GM19328 (cell line): ENCODE data around the gene NTRK3.

ENCODE experiments used
- ATAC-seq: cut with Tn5 transposase; IDR thresholded peaks from one replicate; pipeline ENCODE4 v1.9.1; 2021; ENCODE audit warnings: mild to moderate bottlenecking, moderate library complexity; ENCODE audit not compliant: unreplicated experiment

Gene NTRK3

DNA sequence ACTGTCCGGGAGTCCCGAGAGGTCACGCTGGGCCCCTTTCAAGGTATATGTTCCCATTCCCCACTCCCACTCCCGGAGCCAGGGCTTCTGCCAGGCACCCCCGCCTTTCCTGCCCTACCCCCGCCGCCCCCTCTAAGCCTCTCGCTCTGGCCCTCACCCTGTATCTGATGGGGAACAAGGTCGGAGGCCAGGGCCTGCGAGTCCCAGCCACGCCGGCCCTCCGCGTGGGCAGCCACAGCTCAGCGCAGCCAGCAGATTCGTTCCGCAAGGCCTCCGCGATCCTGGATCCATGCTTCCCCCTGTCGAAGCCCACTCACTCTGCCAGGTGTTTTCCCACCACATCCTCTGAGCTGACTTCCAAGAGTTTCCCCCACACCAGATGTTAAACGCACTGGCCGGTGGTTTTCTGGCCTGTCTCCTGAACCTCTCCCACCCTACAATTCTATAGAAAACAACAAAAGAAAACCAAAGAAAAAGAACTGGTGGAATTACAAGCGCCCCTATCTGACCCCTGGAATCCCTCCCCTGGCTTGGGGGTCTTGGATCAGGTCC is 303.7 kb downstream of the NTRK3 start:
- no peak for ATAC-seq

DNA sequence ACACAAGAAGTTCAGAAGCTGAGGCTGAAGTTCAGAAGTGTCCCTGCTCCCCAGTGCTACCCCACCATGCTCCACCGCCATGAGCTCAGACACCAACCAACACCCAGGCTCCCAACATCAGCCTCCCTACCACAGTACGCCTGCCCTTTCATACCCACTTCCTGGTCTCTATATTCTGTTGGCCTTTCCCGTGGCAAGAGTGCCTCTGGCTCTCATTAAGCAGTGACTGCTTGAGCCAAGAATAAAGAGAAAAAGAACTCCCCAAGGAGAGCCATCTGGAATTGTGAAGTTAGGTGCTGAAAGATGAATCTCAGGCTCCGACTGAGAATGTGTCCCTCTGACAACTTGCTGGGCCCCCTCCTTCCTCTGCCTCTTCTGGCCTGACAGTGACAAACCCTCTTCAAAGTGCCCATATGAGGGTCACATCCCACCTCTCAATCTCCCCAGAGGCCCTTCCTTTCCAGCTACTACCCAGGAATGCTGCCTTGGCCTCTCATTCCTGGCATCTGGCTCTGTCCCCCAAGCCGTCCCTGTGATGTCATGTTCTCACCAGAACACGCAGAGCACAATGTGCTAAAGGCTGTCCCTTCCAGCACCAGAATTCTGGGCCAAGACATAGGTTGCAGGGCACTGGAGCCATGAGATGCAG is 306.8 kb downstream of the NTRK3 start:
- ATAC-seq: no peak

DNA sequence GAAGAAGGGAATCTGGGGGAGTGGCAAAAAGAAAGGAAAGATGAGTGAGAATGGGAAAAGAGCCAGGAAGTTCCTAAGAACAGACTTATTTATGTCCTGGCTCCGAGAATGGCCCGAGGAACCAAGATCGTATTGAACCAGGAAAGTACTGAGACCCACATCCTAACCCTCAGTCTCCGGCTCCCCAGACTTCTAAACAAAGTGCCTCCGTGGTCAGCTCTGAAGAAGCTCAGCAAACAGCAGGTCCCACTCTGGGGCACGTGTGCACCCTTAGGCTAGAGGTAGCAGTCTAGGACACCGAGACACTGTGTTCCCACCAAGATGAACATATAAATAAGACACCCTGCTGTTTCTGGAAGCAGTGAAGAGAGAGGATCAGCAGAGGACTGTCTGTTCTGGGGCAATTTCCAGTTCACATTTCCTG is 307.4 kb downstream of the NTRK3 start:
- no peak for ATAC-seq

DNA sequence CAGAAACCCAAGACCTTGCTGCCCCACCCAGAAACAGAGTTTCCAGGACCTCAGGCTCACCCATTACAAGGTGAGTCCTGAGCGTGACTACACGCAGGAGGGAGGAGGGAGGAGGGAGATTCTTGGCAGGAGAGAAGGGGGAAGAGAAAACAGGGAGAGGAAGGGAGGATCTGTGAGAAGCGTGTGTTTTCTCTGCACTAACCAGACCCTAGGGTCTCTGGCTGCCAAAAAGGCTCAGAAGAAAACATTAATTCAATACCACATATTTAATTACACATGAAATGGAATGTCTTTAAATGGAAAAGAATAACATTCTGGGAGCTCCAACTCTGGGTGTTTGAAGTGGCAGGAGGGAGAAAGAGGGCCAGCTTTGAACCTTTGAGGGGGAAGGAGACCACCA is 309.0 kb downstream of the NTRK3 start:
- ATAC-seq: no peak

DNA sequence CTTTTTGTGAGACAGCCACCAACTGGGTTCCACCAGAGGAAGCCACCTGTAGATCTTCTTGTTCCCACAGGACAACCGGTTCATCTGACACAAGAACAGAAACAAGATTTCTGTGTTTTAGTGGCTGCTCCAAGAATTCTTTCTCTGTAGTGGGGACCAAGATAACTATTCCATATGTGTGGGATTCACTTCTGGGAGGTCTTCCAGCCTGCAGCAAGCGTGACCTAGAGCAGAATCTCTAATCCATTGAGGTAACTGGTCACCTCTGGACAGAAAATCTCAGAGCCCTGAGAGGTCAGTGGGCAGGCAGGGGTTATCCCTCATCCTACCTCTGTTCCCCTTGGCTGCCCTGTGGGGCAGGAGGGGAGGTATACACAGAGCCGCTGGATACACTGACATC is 311.3 kb downstream of the NTRK3 start:
- ATAC-seq: no peak

DNA sequence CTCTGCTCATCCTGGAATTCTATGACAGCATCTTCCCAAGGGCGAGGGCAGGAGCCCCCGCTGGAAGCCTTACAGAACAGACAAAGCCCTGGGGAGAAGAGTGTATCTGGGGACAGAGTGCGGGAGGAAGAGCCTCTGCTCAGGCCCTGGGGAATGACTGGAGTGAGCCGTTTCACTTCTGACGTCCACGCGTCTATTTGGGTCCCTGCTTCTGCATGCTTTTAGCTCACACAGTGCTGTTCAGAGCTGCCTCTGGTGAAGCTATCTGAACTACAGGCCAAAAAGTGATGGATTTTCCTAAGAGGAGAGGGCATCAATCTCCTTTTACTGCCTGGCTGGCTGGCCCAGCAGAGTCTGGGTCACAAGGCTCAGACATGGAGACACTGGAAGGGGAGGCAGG is 311.8 kb downstream of the NTRK3 start:
- ATAC-seq: no peak

DNA sequence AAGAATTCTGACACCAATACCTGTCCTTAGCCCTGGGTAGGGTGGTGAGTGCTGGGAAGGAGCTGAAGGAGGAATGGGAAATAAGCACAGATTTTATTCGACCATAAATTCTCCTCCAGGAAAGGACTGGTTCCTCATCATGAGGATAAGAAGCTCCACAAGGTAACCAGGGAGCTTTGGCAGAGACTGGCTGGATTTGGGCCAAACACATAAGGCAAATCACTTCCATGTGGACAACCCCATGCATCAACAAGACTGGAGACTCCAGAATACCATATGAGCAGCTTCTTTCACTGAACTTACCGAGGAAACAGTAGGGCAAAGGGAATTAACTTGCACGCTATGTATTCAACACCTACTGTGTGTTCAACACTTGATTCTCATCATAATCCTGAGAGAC is 312.5 kb downstream of the NTRK3 start:
- ATAC-seq: no peak

DNA sequence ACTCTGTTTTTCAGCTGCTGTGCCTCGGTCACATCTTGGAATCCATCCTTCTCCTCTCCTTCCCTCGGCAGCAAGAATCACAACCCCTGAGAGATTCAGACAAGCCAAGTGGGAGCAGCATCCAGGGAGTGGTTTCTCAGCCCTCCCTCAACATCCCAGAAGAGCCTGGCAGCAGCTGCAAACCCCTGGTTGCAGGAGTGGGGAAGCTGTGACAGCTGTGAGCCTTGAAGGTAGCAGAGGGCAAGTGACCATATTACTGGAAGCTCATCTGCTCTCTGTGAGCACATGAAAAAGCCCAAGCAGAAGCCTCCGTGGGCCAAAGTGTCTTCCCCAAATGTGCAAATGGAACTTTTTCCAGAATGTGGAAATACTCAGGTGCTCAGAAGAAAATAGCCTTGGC is 312.9 kb downstream of the NTRK3 start:
- ATAC-seq: no peak

DNA sequence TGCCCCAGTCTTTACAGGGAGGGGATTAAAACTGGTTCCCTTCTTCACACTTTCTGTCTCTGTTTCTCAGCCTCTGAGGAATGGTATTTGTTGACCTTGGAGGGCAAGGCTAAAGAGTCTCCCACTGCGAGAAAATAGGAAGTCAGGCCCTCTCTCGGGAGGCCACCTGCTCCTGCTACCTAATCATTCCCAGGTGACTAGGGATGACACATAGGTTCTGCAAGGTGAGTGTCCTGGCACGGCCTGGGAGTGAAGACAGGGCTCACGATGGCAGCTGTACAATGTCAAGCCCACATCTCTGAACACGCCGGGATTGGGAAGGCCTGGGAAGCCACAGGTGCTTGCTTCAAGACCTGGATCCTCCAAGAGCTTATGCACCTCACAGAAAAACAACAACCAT is 314.2 kb downstream of the NTRK3 start:
- no peak for ATAC-seq

DNA sequence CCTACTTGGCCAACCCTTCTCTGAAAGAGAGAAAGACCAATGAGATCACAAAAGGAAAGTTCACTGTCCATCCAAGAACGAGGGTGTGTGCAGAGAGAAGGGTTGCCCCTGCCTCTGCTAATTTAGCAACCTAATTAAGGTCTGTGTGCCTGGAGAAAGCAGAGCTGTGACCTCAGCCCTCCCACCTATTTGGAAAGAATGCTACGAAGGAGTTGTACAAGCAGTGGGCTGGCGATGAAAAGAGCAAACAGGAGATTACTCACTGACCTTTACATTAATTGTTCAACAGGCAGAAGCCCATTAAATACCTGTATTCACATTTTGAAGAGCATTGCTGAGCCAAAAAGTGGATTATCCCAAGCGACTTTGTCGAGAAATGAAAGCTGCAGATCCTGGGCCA is 314.9 kb downstream of the NTRK3 start:
- ATAC-seq: no peak

DNA sequence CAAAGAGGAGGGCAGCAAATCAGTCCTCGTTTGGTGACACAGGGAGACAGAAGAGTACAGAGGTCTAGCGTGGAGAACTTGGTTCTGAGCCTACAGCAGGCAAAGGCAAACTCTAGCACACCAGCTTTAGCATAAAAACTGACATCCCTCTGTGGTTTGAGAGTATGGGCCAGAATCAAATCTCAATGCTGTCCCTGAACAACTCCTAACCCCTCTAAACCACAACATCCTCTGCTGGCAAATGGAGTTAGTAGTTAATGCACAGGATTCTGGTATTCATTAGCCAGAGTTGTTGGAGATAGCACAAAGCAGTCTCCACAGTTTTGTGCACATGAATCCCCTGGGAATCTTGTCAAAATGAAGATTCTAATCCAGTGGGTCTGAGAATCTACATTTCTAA is 315.8 kb downstream of the NTRK3 start:
- no peak for ATAC-seq

DNA sequence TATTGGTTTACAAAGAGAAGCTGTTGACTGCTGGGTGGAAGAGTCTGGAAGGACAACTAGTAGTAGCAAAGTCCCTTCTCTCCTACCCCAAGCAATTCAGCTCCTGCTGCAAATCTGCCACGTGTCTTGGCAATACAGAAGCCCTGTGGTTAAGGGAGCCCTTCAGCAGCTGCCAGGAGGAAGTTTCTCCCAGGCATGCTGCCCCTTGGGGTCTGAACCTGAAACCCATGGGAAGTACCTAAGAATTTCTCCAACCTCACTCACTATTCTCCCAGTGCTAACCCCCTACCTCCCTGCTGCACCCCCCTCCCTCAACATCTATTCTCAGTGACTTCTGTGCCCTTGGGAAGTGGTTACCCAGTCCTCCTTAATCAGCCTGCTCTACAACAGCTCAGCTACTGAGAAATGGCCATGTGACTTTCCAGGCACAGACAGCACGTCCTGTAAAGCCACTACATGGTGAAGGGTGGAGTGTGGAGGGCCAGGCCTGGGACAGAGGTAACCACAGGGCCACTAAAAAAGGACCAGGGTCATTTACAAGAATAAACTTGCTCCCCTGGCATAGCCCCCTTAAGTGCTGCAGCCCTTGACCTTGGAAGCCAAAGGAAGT is 316.6 kb downstream of the NTRK3 start:
- ATAC-seq: no peak

DNA sequence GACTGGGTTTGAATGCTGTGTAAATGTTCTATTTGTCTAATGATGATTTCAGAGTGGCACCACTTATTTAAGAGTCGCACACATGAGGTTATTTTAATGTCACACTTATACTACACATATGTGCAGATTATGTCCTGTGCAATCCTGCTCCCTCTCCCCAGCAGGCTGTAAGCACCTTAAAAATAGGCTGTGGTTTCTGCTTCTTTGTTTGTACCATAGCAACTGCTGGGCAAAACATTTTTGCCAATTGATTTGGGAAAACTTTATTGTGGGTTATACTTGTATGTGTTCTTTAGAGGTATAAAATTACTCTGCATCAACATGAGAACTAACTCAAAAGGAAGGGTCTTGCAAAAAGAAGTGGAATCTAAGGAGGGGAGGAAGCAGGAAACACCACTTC is 318.5 kb downstream of the NTRK3 start:
- ATAC-seq: no peak

DNA sequence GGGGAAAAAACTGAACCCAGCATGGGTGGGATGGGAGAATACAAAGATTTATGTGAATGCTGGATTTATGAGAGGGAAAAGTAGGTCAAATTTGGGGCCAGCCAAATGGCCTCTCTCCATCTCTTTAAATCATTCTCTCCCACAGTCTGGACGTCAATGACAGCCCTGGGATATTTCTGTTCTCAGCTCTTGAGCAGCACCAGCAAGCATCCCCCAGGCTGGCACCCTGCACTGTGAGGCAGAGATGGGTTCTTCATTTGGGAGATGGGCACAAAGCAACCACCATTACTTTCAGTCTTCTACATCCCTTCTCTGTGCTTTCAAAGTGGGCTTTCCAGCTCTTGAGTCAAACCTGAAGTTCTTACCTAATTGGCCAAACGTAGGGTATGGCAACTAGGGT is 321.0 kb downstream of the NTRK3 start:
- ATAC-seq: no peak

DNA sequence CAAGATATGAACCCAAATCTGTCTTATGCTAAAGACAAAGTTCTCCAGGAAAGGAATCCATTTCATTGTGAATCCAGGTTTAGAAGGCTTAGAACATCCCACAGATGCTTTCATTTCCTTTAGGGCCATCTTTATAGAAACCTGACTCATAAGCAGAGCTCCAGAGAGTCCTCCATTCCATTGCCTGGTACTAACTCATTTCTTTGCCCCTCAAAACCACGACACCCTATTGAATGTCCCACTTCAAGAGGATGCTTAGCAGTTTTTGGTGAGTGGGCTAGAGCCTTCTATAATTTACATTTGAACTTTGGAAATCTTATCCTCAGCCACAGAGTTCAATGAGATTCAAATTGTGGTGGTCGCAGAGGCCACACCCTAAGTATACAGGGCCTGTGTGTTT is 325.0 kb downstream of the NTRK3 start:
- no peak for ATAC-seq

DNA sequence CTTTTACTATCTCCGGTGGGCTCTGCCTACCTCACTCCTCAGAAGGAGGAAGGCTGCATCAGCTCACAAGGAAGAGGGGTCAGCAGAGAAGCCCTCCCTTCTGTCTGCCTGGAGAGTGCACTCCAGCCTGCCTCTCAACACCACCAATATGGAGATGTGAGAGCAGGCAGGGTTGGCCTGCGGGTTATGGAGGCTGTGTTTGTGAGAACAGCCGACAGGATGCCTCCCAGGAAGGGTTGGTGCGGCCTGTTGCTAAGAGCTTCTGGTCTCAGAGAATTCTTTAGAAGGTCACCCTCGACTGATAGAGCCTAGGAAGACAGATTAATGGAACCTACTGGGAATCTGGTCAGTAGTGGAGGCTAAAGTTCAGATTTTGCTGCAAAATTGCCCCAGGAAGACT is 326.1 kb downstream of the NTRK3 start:
- ATAC-seq: no peak

DNA sequence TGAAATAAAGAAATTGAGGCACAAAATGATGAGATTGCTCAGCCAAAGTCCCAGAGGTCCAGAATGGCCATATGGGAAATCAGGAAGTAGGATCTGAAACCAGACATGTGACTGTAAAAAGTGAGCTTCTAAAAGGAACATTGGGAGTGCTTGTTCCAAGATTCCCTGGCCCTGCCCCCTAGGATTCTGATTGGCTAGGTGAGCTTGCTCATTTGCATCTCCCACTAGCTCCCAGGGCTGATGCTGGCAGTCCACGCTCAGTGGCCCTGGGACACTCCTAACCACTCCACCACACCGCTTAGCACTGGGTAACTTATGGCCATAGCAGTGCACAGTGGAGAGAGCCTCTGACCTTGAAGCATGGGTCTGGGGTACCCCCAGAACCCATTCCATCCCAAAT is 326.7 kb downstream of the NTRK3 start:
- no peak for ATAC-seq

DNA sequence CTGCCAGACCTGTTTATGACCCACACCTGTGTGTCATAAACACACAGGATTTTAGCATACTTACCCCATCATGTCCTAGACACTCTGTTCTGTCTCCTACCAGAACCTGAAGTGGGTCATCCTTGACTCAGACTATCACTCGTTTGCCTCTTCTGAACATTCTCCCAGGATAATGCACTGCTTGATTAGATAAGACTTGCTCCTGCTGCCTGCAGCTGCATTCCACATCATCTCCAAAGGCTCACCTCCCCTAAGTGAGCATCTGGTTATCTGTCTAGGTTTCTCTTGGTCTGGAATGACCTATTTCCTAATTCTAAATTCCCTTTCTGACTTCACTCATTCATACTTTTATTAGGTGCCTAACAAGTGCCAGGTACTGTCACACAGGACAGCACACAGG is 332.1 kb downstream of the NTRK3 start:
- ATAC-seq: no peak

DNA sequence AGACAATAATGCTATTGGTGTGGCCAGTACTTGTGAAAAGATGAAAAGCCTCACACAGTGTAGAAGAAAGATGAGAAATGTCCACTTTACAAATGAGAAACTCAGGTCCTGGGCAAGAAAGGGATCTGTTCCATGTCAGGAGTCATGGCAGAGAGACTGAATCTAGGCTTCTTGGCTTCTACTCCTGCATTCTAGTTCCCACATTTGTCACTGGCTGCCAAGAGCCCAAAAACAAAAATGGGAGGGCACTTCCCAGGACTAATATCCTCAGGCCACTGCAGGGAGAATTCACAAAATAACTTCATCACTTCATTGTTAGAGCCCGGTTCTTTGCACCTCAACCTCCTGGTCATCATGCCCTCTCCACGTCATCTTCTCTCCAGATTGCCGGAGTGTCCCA is 337.5 kb downstream of the NTRK3 start:
- ATAC-seq: no peak

DNA sequence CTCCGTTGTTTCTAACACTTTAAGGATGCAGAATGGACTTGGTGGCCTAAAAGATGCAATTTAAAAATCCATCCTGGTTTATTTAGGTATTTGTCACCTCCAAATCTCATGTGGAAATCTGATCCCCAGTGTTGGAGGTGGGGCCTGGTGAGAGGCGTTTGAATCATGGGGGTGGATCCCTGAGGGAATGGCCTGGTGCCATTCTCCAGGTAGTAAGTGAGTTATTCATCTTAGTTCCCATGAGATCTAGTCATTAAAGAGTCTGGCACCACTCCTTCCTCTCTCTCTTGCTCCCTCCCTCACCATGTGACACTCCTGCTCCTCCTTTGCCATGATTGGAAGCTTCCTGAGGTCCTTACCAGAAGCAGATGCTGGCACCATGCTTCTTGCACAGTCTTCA is 339.1 kb downstream of the NTRK3 start:
- ATAC-seq: no peak

DNA sequence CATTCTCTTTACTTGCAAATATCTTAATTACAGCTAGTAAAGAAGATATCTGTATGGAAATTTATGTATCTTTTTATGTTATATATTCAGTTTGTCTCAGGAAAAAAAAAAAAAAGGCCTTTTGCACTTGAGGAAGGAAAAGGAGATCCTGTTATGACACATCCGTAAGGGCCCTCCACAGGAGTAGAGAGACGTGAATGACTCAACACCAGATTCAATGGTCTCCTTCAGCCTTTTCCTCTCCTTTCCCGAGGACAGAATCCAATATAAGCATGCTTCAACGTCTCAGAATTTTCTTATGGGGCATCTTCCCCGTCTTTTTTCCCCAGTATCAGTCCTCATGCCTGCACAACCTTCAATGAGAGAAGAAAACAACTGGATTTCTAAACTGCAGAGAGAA is 340.3 kb downstream of the NTRK3 start:
- no peak for ATAC-seq

DNA sequence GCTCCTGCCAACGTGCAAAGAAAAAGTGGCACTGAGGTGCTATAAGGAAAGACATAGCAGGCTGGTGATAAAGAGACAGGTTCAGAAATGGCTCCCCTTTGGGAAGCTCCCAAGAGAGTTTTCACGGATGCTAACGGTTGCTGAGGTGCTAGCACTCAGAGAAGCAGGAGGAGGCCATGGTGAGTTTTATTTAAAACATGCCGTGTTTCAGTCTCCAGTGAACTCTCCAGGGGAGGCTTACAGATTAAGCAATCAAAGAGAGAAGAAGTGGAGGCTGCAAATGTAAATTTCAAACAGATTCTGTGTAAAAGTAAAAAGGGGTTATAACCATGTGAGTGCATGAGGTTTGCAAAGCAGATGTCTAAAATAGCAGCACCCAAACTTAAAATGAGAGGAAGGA is 346.2 kb downstream of the NTRK3 start:
- ATAC-seq: no peak
